Neural progenitor cell (in vitro differentiated cells): Measurements from ENCODE around the gene RAB5IF. TPM values are rescaled to one million over a fixed set of nuclear protein-coding genes. Genes with fewer than 3 reads are reported as not detected.

ENCODE experiments used
- DNase-seq: peaks from one replicate; pipeline ENCODE4 v3.0.0-alpha.2; 2016; ENCODE audit warnings: low spot score
- H2AFZ ChIP-seq: fragments of 200-600 bp; sonication (generic); replicated peaks from 2 replicates; pipeline ENCODE4 v1.6.1; 2016; ENCODE audit warnings: antibody characterized with exemption
- H3F3A ChIP-seq: fragments of 200-600 bp; sonication (generic); 2 replicates; pipeline ENCODE4 v1.6.1; 2016; ENCODE audit warnings: antibody characterized with exemption, low read depth
- H3K27ac ChIP-seq: fragments of 200-600 bp; sonication (generic); 2 replicates; pipeline ENCODE4 v1.5.1; 2016; ENCODE audit warnings: mild to moderate bottlenecking
- H3K27me3 ChIP-seq: fragments of 200-600 bp; sonication (generic); 2 replicates; pipeline ENCODE4 v1.6.1; 2016; ENCODE audit warnings: mild to moderate bottlenecking, moderate library complexity
- H3K36me3 ChIP-seq: fragments of 200-600 bp; sonication (generic); 2 replicates; pipeline ENCODE4 v1.5.1; 2016
- H3K4me1 ChIP-seq: fragments of 200-600 bp; sonication (generic); 2 replicates; pipeline ENCODE4 v1.6.1; 2016; ENCODE audit warnings: mixed run types
- H3K4me2 ChIP-seq: fragments of 200-600 bp; sonication (generic); 2 replicates; pipeline ENCODE4 v1.6.1; 2016
- H3K4me3 ChIP-seq: fragments of 200-600 bp; sonication (generic); 2 replicates; pipeline ENCODE4 v1.5.1; 2016
- H3K79me2 ChIP-seq: fragments of 200-600 bp; sonication (generic); 2 replicates; pipeline ENCODE4 v1.6.1; 2016; ENCODE audit warnings: low read depth
- H3K9ac ChIP-seq: fragments of 200-600 bp; sonication (generic); 2 replicates; pipeline ENCODE4 v1.6.1; 2016
- H3K9me3 ChIP-seq: fragments of 200-600 bp; sonication (generic); 2 replicates; pipeline ENCODE4 v1.5.1; 2016; ENCODE audit warnings: low read depth
- H4K20me1 ChIP-seq: fragments of 200-600 bp; sonication (generic); 2 replicates; pipeline ENCODE4 v1.6.1; 2016; ENCODE audit warnings: low read depth
- H3K27ac Mint-ChIP-seq: 3 replicates; pipeline ENCODE4 v1.8.0; 2021; ENCODE audit warnings: mixed read lengths
- H3K27me3 Mint-ChIP-seq: 2 replicates; pipeline ENCODE4 v1.8.0; 2022; ENCODE audit warnings: low read depth, mild to moderate bottlenecking, inconsistent platforms, moderate library complexity, mixed read lengths; ENCODE audit not compliant: insufficient read depth
- H3K36me3 Mint-ChIP-seq: 3 replicates; pipeline ENCODE4 v1.8.0; 2021; ENCODE audit warnings: mixed read lengths
- H3K4me1 Mint-ChIP-seq: 3 replicates; pipeline ENCODE4 v1.8.0; 2021; ENCODE audit warnings: mixed read lengths
- H3K4me3 Mint-ChIP-seq: 3 replicates; pipeline ENCODE4 v1.8.0; 2021; ENCODE audit warnings: mild to moderate bottlenecking, moderate library complexity, mixed read lengths
- H3K9me3 Mint-ChIP-seq: 3 replicates; pipeline ENCODE4 v1.8.0; 2020; ENCODE audit warnings: mixed read lengths
- CTCF ChIP-seq: fragments of 200-600 bp; sonication (generic); IDR thresholded peaks from 2 replicates; pipeline ENCODE4 v1.5.1; 2017; ENCODE audit warnings: antibody characterized with exemption, mild to moderate bottlenecking
- EZH2 ChIP-seq: fragments of 200-600 bp; sonication (generic); IDR thresholded peaks from 2 replicates; pipeline ENCODE4 v1.6.1; 2017; ENCODE audit warnings: antibody characterized with exemption, mild to moderate bottlenecking, moderate library complexity
- EZH2phosphoT487 ChIP-seq: fragments of 200-600 bp; sonication (generic); IDR thresholded peaks from 2 replicates; pipeline ENCODE4 v1.6.1; 2017; ENCODE audit warnings: antibody characterized with exemption
- total RNA-seq: library from RNA; depleted of rRNA; stranded (reverse); fragments of >200 nt; gene quantifications from 2 replicates; pipeline ENCODE4 v1.2.3, GENCODE V29; 2015; ENCODE audit warnings: low replicate concordance

Gene RAB5IF
- total RNA-seq, 1 donor from 2014 or later, result 69.5 TPM

DNA sequence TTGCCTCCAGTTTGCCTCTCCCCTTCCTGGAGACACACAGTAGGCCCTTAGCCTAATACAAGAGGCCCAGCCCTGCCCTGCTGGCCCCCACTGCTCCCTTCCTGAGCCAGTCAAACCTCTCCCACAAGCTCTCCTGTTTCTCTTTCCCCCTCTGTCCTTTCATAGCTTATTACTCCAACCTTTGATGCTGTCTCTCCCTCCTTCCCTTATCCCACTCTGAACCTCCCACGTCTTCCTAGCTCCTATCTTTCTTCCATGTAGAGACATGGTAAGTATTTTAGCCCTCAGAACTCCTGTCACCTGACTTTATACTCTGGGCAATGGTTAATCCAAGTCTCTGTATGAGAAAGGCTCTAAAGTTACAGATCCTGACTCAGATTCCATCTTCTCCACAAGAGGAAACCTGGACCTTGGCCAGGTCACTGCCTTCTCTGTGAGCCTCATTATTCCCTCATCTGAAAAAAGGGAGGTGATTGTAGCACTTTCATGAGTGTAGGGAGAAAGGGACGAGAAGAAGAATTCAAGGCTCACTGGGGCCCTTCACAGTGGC is 25.5 kb upstream of the RAB5IF start:
- Histone ChIP-seq H3K4me3 (no peak overlapping the region), H3K9me3 (no peaks in the 10 kb centered on the region), H3K27me3 (no peaks in the 10 kb centered on the region), H3K36me3 (no peaks in the 10 kb centered on the region), H3K79me2 (peaks cover 54% of the 10 kb centered on the region), H3K4me2 (no peak overlapping the region), H3K9ac (no peak overlapping the region), H3K27ac (peak overlapping the region; percentile 76), H2AFZ (no peak overlapping the region), H4K20me1 (peaks cover 52% of the 10 kb centered on the region), H3F3A (peaks cover 39% of the 10 kb centered on the region), H3K4me1 (peaks cover 7% of the 10 kb centered on the region)
- peaks cover 8% of the 10 kb centered on the region for H3K4me1 Mint-ChIP-seq
- peak overlapping the region; percentile 74 for H3K27ac Mint-ChIP-seq
- H3K9me3 Mint-ChIP-seq, result no peaks in the 10 kb centered on the region
- DNase-seq, result no peak
- peaks cover 5% of the 10 kb centered on the region for H3K27me3 Mint-ChIP-seq
- H3K36me3 Mint-ChIP-seq, result peaks cover 25% of the 10 kb centered on the region
- no peak overlapping the region for H3K4me3 Mint-ChIP-seq
- TF ChIP-seq CTCF (no peak), EZH2 (no peak), EZH2phosphoT487 (no peak)

DNA sequence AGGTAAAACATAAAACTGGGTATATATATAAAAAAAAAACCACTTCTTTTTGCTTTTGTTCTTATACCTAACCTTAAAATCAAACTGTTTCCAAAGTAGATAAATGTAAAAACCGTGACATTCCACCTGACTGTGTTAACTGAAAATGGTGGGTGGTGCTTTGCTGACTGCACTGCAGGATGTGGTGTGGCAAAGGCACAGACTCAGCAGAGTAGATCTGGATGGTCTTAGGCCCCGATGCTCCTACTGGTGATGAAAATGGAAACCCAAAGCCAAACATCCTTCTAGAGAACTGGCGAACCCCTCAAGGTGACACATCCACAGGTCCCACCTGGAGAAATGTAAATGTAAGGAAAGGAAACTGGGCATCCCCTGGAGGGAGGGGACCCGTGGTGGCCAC is 23.3 kb upstream of the RAB5IF start:
- no peaks in the 10 kb centered on the region for H3K9me3 ChIP-seq
- Mint-ChIP-seq H3K9me3 (no peaks in the 10 kb centered on the region), H3K4me1 (no peaks in the 10 kb centered on the region), H3K27me3 (no peaks in the 10 kb centered on the region), H3K4me3 (no peak overlapping the region), H3K27ac (no peak overlapping the region), H3K36me3 (peaks cover 35% of the 10 kb centered on the region)
- TF ChIP-seq EZH2, result no peak
- no peak for TF ChIP-seq CTCF
- no peak for TF ChIP-seq EZH2phosphoT487
- DNase-seq, result no peak
- no peaks in the 10 kb centered on the region for H3K36me3 ChIP-seq
- peaks cover 44% of the 10 kb centered on the region for H3F3A ChIP-seq
- no peak overlapping the region for H3K27ac ChIP-seq
- H3K4me3 ChIP-seq, result no peak overlapping the region
- peaks cover 36% of the 10 kb centered on the region for H4K20me1 ChIP-seq
- peaks cover 3% of the 10 kb centered on the region for H3K4me1 ChIP-seq
- H3K79me2 ChIP-seq, result peaks cover 31% of the 10 kb centered on the region
- no peaks in the 10 kb centered on the region for H3K27me3 ChIP-seq
- no peak overlapping the region for H3K9ac ChIP-seq
- no peak overlapping the region for H2AFZ ChIP-seq
- H3K4me2 ChIP-seq, result no peak overlapping the region

GRCh38 chr20:36582821-36583220 is 22.8 kb upstream of the RAB5IF start:
- Mint-ChIP-seq H3K27me3 (no peaks in the 10 kb centered on the region), H3K9me3 (no peaks in the 10 kb centered on the region), H3K4me3 (no peak overlapping the region), H3K27ac (no peak overlapping the region), H3K4me1 (no peaks in the 10 kb centered on the region), H3K36me3 (peaks cover 39% of the 10 kb centered on the region)
- H3K4me3 ChIP-seq, result no peak overlapping the region
- no peak overlapping the region for H3K27ac ChIP-seq
- peaks cover 3% of the 10 kb centered on the region for H3K4me1 ChIP-seq
- H3F3A ChIP-seq, result peaks cover 44% of the 10 kb centered on the region
- no peaks in the 10 kb centered on the region for H3K36me3 ChIP-seq
- no peak overlapping the region for H2AFZ ChIP-seq
- peaks cover 26% of the 10 kb centered on the region for H3K79me2 ChIP-seq
- H3K27me3 ChIP-seq, result no peaks in the 10 kb centered on the region
- TF ChIP-seq EZH2 (no peak), CTCF (no peak), EZH2phosphoT487 (no peak)
- no peak overlapping the region for H3K9ac ChIP-seq
- peaks cover 31% of the 10 kb centered on the region for H4K20me1 ChIP-seq
- no peak overlapping the region for H3K4me2 ChIP-seq
- no peaks in the 10 kb centered on the region for H3K9me3 ChIP-seq
- no peak for DNase-seq
